CD4-positive, alpha-beta T cell treated with Interleukin-4 for 1 hour (primary cell): Measurements from ENCODE around the gene MRPS9.

Experiments
- DNase-seq, 2 donors: peaks; one replicate each; pipeline ENCODE4 v3.0.0-alpha.2; 2020 to 2022

The MRPS9 gene

GRCh38 chr2:105037572-105038382 is at the start of gene MRPS9:
Gene MRPS9 (plus strand): TSS chr2:105038069. CDS start chr2:105038093, 24 bp downstream.
- peak; percentile 98 for DNase-seq

DNA sequence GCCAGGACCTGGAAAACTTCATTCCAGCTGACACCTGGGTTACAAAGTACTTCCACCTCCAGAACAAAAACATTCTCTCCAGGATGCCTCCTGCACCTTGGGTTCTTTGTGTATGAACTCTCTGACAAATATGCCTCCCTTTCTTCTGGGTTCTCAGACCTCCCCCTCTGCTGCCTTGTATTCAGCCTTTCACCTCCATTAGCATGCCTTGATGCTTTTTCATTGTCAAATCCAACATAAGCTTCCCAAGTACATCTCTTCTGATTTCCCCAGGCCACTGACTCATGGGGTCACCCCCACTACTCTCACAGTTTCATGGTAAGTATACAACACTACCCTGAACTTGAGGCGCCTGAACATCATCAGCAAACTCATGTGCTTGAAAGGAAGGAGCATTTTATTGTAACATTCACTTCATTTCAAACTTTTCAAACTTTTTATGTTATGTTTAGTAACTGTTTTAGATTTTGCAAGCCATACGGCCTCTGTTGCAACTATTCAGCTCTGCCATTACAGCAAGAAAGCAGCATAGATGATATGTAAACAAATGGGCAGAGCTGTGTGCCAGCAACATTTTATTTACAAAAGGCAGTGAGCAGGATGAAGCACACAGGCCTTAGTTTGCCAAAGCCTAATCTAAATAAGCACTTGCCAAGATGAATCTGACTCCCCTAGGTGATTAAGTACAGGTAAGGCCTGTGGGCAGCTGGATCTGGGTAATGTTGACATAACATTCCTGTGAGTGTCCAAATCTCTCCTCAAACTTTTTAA is 32.5 kb upstream of the MRPS9 start:
- DNase-seq, result no peak

DNA sequence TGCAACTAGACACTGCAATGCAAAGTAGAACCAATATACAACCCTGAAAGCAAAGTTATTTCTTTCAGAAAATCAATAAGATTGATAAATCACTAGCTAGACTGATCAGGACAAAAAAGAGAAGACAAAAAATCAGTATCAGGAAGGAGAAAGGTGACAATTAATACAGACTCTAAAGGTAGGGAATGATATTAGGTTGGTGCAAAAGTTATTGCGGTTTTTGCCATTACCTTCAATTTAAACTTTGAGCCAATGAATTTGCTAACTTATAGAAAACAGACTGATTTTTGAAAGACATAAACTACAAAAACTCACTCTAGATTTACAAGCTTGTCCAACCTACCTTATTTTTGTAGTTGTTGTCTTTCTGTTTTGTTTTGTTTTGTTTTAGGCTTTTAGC is 30.5 kb upstream of the MRPS9 start:
- no peak for DNase-seq

- no peak for DNase-seq
Measured at GRCh38 chr2:105032476-105032875, 5.4 kb upstream of the MRPS9 start.

GRCh38 chr2:105034170-105034569 is 3.7 kb upstream of the MRPS9 start:
- DNase-seq, result no peak

DNA sequence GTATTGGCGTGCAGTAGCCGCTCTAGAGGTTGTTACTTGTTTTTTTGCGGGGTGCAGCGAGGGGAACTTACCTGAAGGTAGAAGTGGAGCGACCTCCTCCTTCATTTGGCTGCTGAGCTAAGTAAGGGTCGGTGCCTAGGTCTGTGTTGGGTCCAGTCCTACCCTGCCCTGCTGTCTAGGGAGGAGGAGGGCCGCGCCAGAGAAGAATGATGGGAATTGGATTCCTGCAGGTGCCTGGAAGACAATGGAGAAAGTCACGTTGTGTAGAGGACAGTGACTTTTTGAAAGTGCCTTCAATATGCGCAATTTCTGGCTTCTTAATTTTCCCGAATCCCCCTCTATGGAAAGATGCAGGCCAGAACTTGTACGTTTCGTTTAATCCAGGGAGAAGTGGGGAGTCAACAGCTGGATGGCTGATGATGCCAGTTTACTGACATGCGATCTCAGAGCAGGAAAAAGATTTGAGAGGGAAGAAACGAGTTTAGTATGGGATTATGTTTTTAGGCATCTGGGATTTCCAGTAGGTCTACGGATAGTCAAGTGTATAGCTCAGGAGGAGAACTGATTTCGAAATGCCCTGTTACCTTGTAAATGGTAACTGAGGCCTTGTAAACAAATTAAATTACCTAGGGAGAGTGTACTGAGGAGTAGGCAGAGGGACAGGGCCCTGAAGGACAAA is 653 bp downstream of the MRPS9 start:
- no peak for DNase-seq

DNA sequence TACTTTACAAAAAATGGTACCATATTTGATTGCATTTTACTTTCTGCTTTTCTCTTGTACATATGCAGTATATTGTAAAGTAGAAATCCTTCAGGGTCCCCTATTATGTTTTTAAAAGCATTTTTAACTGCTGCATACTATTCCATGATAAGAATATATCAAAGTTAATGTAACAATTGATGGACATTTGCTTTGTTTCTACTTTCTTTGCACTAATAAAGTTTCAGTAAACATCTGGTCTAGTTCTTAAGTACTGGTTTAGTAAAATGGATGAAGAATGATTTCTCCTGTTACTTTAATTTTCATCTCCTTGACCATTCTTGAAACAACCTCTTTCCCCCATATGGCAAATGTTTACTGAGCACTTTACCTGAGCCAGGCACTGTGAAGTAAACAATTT is 1.7 kb downstream of the MRPS9 start:
- no peak for DNase-seq

DNA sequence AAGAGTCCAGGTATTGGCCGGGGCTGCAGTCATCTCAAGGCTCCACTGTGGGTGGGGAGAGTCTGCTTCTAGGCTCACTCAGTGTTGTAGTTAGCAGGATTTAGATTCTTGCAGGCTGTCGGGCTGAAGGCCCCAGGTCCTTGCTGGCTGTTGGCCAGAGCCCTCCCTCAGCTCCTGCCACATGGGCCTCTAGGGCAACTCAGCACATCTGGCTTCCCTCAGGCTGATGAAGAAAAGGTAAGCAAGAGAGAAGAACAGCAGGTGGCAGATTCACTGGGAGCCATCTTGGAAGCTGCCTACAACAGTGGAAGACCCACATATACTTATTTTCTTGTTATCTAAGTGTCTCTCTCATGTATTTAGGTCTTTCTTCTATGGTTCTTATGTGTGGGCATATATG is 4.3 kb downstream of the MRPS9 start:
- DNase-seq, result no peak

DNA sequence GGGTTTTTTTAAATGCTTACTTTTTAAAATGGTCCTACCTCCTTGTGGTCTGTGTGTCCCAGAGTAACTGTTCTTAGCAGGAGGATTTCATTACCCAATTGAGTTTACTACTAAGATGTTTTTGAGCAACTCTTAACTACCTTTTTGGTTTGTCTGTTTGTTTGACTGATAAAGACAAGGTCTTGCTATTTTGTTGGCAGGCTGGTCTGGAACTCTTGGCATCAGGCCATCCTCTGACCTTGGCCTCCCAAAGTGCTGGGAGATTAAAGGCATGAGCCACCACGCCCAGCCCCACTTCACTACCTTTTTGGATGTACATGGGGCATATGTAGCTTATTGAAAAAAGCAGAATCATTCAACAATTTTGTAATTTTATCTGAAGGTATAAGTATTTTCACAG is 14.9 kb downstream of the MRPS9 start:
- no peak for DNase-seq

- no peak for DNase-seq
Measured at GRCh38 chr2:105055613-105056012, 17.7 kb downstream of the MRPS9 start.

DNA sequence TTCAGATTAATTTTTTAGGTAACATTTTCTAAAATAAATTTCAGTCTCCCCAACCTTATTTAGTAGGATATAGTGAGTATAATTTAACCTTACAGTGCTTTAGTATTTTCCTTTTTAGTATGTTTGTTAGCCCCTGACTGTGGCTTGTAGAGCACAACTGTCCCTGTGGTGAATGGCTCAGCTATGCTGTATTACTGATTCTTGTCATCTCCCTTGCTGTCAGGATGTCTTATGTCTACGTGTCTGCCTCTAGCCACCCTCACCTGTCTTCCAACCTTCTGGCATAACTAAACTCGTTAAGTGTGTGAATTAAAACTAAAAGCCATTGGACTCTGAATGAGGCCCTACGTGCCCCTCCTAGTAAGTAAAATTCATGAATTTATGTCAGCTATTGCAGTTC is 18.4 kb downstream of the MRPS9 start:
- DNase-seq, result no peak

DNA sequence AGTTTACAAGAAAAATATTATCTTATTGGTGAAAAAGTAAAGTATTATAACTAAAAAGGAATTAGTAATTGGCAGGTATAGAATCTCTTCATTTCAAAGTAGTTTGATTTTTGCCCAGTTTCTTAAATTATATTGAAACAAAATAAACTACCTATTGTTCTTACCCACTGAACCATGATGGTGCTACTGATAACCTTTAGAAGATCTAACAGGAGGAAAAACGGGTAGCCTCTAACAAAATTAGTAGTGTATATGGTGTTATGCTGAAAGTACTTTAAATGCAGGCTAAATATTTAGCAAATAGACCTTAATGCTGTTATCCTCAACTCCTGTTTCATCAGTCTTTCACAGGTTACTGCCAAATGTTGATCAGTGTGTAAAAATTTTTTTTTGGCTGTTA is 19.1 kb downstream of the MRPS9 start:
- no peak for DNase-seq

GRCh38 chr2:105061560-105061959 is 23.7 kb downstream of the MRPS9 start:
- no peak for DNase-seq

- DNase-seq, result no peak
Measured at GRCh38 chr2:105062158-105062557, 24.3 kb downstream of the MRPS9 start.

DNA sequence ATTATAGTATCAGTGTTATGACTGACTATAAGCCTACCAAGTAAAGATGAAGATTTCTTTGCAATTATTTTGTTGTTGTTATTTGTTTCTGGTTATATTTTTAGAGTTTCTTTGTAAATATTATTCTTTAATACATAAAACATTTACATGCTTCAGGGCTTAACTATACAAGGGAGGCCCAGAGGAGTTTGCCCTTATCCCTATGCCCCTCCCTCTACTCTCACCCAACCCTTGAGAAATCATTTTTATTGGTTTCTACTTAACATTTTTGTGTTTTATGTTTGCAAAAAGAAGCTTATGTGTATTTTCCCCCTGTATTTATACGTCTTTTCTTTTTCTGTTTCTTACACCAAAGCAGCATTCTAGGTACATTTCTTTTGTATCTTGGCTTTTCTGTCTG is 30.5 kb downstream of the MRPS9 start:
- no peak for DNase-seq

GRCh38 chr2:105068875-105069274 is 31.0 kb downstream of the MRPS9 start:
- no peak for DNase-seq

- DNase-seq, result no peak
Measured at GRCh38 chr2:105070010-105070865, 32.4 kb downstream of the MRPS9 start.

DNA sequence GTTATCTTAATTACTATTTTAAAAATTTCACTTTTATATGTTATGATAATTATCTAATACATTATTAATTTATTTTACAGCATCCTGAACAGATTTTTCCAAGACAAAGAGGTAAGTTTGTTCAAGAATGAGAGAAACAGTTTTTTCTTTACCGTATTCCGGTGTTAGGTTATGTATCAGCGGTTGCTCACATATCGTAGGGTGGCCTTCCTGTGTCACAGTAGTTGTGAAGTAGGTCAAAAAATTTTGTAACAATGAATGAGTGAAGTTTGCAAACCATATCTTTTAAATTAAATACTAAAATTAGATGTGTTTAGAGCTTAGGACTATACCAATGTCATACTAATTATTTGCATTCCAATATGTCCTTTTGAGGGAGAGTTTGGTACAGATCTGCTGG is 33.5 kb downstream of the MRPS9 start:
- no peak for DNase-seq

GRCh38 chr2:105072039-105072438 is 34.2 kb downstream of the MRPS9 start:
- DNase-seq, result peak; percentile 25 to 29

GRCh38 chr2:105073591-105073990 is 35.7 kb downstream of the MRPS9 start:
- DNase-seq, result no peak

- no peak for DNase-seq
Measured at GRCh38 chr2:105076121-105076520, 38.3 kb downstream of the MRPS9 start.

DNA sequence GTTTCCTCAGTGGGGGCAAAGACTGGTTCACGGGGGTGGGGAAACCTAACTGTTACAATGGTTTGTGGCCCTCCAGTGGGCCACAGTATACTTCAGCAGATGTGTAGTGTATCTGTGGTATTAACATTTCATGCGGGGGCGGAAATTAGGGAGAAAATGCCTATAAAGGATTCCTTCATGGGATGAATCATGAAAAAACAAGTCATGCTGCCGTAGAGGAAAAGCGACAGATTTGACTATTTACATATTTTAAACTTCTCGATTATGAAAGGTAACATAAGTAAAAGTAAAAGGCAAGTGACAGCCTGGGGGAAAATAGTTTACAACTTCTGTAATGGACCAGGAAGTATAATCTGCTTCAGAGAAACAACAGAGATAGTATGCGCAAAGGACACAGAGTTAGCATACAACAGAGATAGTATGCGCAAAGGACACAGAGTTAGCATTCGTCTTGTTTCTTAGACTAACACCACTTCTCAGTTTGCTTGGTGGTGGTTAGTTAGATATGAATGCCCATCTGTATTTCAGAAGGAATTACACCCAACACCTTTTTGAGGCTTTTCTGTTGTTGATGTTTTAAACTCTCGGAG is 41.1 kb downstream of the MRPS9 start:
- no peak for DNase-seq
